ENCODE data around the gene FOXP1. TPM values are rescaled to one million over a fixed set of nuclear protein-coding genes. Genes with fewer than 3 reads are reported as not detected.
A peak's percentile ranks its signal among the peaks of the same experiment; 100 is the strongest.

FOXP1 gene
- total RNA-seq, 1 donor from 2014 or later, result 107 TPM

GRCh38 chr3:71078199-71078598 lies 505.3 kb downstream of the FOXP1 start:
- Histone ChIP-seq H3K27me3 (ENCODE audit: insufficient read depth, low read length) (no peaks in the 10 kb centered on the region), H3K4me2 (ENCODE audit: low read length) (no peak overlapping the region), H3K4me3 (ENCODE audit: insufficient read depth, low read depth, low read length) (no peak overlapping the region), H4K20me1 (ENCODE audit: insufficient read depth, low read length) (peaks cover 47% of the 10 kb centered on the region), H2AFZ (ENCODE audit: low read depth, low read length) (no peak overlapping the region), H3K79me2 (ENCODE audit: insufficient read depth, low read length) (peaks cover 54% of the 10 kb centered on the region), H3K9ac (ENCODE audit: low read length) (no peak overlapping the region), H3K27ac (ENCODE audit: low read depth, low read length) (no peak overlapping the region), H3K9me3 (ENCODE audit: insufficient read depth, low read depth, low read length) (no peaks in the 10 kb centered on the region), H3K36me3 (ENCODE audit: insufficient read depth, low read length) (no peaks in the 10 kb centered on the region), H3K4me1 (ENCODE audit: insufficient read depth, low read length) (peaks cover 19% of the 10 kb centered on the region)
- Mint-ChIP-seq H3K36me3 (ENCODE audit: low read depth, unreplicated experiment) (peaks cover 7% of the 10 kb centered on the region), H3K27me3 (ENCODE audit: low read depth, unreplicated experiment) (no peaks in the 10 kb centered on the region), H3K9me3 (ENCODE audit: unreplicated experiment) (no peaks in the 10 kb centered on the region), H3K27ac (ENCODE audit: unreplicated experiment) (no peak overlapping the region), H3K4me1 (ENCODE audit: low read depth, unreplicated experiment) (peaks cover 40% of the 10 kb centered on the region), H3K4me3 (ENCODE audit: unreplicated experiment) (no peak overlapping the region)
- DNase-seq (ENCODE audit: low read depth), result no peak
- no peak for FAIRE-seq
- no peak for TF ChIP-seq EZH2 (IDR thresholded peaks at IDR 0.05; ENCODE audit: insufficient read depth, low read length)
- no peak for TF ChIP-seq CTCF (IDR thresholded peaks at IDR 0.05; ENCODE audit: insufficient read depth, low read depth, low read length)

- H3K27me3 ChIP-seq (ENCODE audit: insufficient read depth, low read length), result no peaks in the 10 kb centered on the region
- Mint-ChIP-seq H3K4me1 (ENCODE audit: low read depth, unreplicated experiment) (peaks cover 41% of the 10 kb centered on the region), H3K27ac (ENCODE audit: unreplicated experiment) (no peak overlapping the region), H3K36me3 (ENCODE audit: low read depth, unreplicated experiment) (peaks cover 5% of the 10 kb centered on the region), H3K9me3 (ENCODE audit: unreplicated experiment) (no peaks in the 10 kb centered on the region), H3K4me3 (ENCODE audit: unreplicated experiment) (no peak overlapping the region), H3K27me3 (ENCODE audit: low read depth, unreplicated experiment) (no peaks in the 10 kb centered on the region)
- DNase-seq (ENCODE audit: low read depth) (no peak), FAIRE-seq (no peak)
- H3K27ac ChIP-seq (ENCODE audit: low read depth, low read length), result peak overlapping the region; percentile 15
- H3K4me1 ChIP-seq (ENCODE audit: insufficient read depth, low read length), result peaks cover 19% of the 10 kb centered on the region
- TF ChIP-seq EZH2 (IDR thresholded peaks at IDR 0.05; ENCODE audit: insufficient read depth, low read length) (no peak), CTCF (IDR thresholded peaks at IDR 0.05; ENCODE audit: insufficient read depth, low read depth, low read length) (no peak)
- H3K9me3 ChIP-seq (ENCODE audit: insufficient read depth, low read depth, low read length), result no peaks in the 10 kb centered on the region
- H3K4me2 ChIP-seq (ENCODE audit: low read length), result peak overlapping the region; percentile 9
- H3K9ac ChIP-seq (ENCODE audit: low read length), result no peak overlapping the region
- H4K20me1 ChIP-seq (ENCODE audit: insufficient read depth, low read length), result peaks cover 41% of the 10 kb centered on the region
- H2AFZ ChIP-seq (ENCODE audit: low read depth, low read length), result no peak overlapping the region
- H3K36me3 ChIP-seq (ENCODE audit: insufficient read depth, low read length), result no peaks in the 10 kb centered on the region
- peaks cover 60% of the 10 kb centered on the region for H3K79me2 ChIP-seq (ENCODE audit: insufficient read depth, low read length)
- no peak overlapping the region for H3K4me3 ChIP-seq (ENCODE audit: insufficient read depth, low read depth, low read length)
Measured at GRCh38 chr3:71077070-71077469, 506.5 kb downstream of the FOXP1 start.

GRCh38 chr3:71076361-71077002 lies 507.0 kb downstream of the FOXP1 start:
- Histone ChIP-seq H3K36me3 (ENCODE audit: insufficient read depth, low read length) (no peaks in the 10 kb centered on the region), H3K79me2 (ENCODE audit: insufficient read depth, low read length) (peaks cover 62% of the 10 kb centered on the region), H2AFZ (ENCODE audit: low read depth, low read length) (no peak overlapping the region), H4K20me1 (ENCODE audit: insufficient read depth, low read length) (peaks cover 41% of the 10 kb centered on the region), H3K4me2 (ENCODE audit: low read length) (peak overlapping the region; percentile 9), H3K4me1 (ENCODE audit: insufficient read depth, low read length) (peaks cover 21% of the 10 kb centered on the region), H3K4me3 (ENCODE audit: insufficient read depth, low read depth, low read length) (no peak overlapping the region), H3K9me3 (ENCODE audit: insufficient read depth, low read depth, low read length) (no peaks in the 10 kb centered on the region), H3K27me3 (ENCODE audit: insufficient read depth, low read length) (no peaks in the 10 kb centered on the region), H3K27ac (ENCODE audit: low read depth, low read length) (peak overlapping the region; percentile 15), H3K9ac (ENCODE audit: low read length) (no peak overlapping the region)
- Mint-ChIP-seq H3K36me3 (ENCODE audit: low read depth, unreplicated experiment) (peaks cover 5% of the 10 kb centered on the region), H3K27me3 (ENCODE audit: low read depth, unreplicated experiment) (no peaks in the 10 kb centered on the region), H3K9me3 (ENCODE audit: unreplicated experiment) (no peaks in the 10 kb centered on the region), H3K4me1 (ENCODE audit: low read depth, unreplicated experiment) (peaks cover 41% of the 10 kb centered on the region), H3K27ac (ENCODE audit: unreplicated experiment) (peak overlapping the region; percentile 1), H3K4me3 (ENCODE audit: unreplicated experiment) (no peak overlapping the region)
- TF ChIP-seq EZH2 (IDR thresholded peaks at IDR 0.05; ENCODE audit: insufficient read depth, low read length) (no peak), CTCF (IDR thresholded peaks at IDR 0.05; ENCODE audit: insufficient read depth, low read depth, low read length) (no peak)
- DNase-seq (ENCODE audit: low read depth) (no peak), FAIRE-seq (no peak)

Measured in astrocyte (in vitro differentiated cells and primary cell).